ENCODE data around the gene ZBTB5. TPM values are rescaled to one million over a fixed set of nuclear protein-coding genes. Genes with fewer than 3 reads are reported as not detected.

ZBTB5 gene
- total and polyA plus RNA-seq, 2 of the 4 experiments (the other 2 are of a cell fraction): 6.3 to 9.1 TPM

- Histone ChIP-seq H3K56ac (ENCODE audit: extremely low read depth, insufficient read depth, low read length) (no peak overlapping the region), H3K4me3 (ENCODE audit: insufficient read depth, low read depth, low read length) (no peak overlapping the region), H3K14ac (replicated peaks; ENCODE audit: low read depth, low read length) (no peak overlapping the region), H2AFZ (replicated peaks; ENCODE audit: low read length, poor library complexity) (no peak overlapping the region), H4K20me1 (ENCODE audit: insufficient read depth, low read length) (0 out of 2 replicates have a peak, but pooled peaks cover 3% of the 10 kb centered on the region), H3K4me1 (ENCODE audit: control insufficient read depth, insufficient read depth, low read length) (no peaks in the 10 kb centered on the region), H3K9ac (ENCODE audit: low read depth, low read length) (no peak overlapping the region), H2BK5ac (ENCODE audit: low read depth, low read length, poor library complexity, severe bottlenecking) (no peak overlapping the region), H2BK20ac (ENCODE audit: low read depth, low read length) (no peak overlapping the region), H4K5ac (ENCODE audit: low read depth, low read length) (no peak overlapping the region), H3K27ac (ENCODE audit: insufficient read depth, low read length) (no peak overlapping the region), H3K4me2 (ENCODE audit: low read depth, low read length) (no peak overlapping the region), H4K8ac (ENCODE audit: low read depth in 2 of 2, low read length in 2 of 2) (no peak overlapping the region), H3K18ac (ENCODE audit: low read depth, low read length) (no peak overlapping the region), H2BK15ac (ENCODE audit: low read depth, low read length) (no peak overlapping the region), H3K27me3 (ENCODE audit: control insufficient read depth, insufficient read depth, low read length) (no peaks in the 10 kb centered on the region), H2AK5ac (ENCODE audit: low read depth, low read length) (no peak overlapping the region), H3K79me1 (ENCODE audit: low read depth in 1 of 2, low read length in 2 of 2) (no peaks in the 10 kb centered on the region; a peak in 1 of 4 replicates), H3K9me1 (ENCODE audit: insufficient read depth, low read length) (peaks cover 6% of the 10 kb centered on the region; the same call in 1 of the 2 replicates), H2AK9ac (replicated peaks; ENCODE audit: low read depth, low read length, poor library complexity) (no peak overlapping the region), H3K9me3 (ENCODE audit: control insufficient read depth, insufficient read depth, low read length) (no peaks in the 10 kb centered on the region), H3K23ac (ENCODE audit: low read depth, low read length) (no peak overlapping the region), H2BK120ac (ENCODE audit: low read depth, low read length) (no peak overlapping the region), H3K4ac (ENCODE audit: low read depth, low read length) (no peak overlapping the region), H4K91ac (ENCODE audit: insufficient read depth, low read depth, low read length) (no peak overlapping the region), H3K36me3 (ENCODE audit: control insufficient read depth, insufficient read depth, low read length) (peaks cover 22% of the 10 kb centered on the region)
- TF ChIP-seq RCOR1 (IDR thresholded peaks at IDR 0.05; ENCODE audit: insufficient replicate concordance, low read length) (no peak), FOS (IDR thresholded peaks at IDR 0.05; ENCODE audit: low read depth, low read length) (no peak), POLR2A (IDR thresholded peaks at IDR 0.05; ENCODE audit: low read depth, low read length) (no peak), MAZ (IDR thresholded peaks at IDR 0.05; ENCODE audit: borderline replicate concordance, low read depth, low read length) (no peak), CHD1 (IDR thresholded peaks at IDR 0.05; ENCODE audit: low read depth, low read length) (no peak), MXI1 (IDR thresholded peaks at IDR 0.05; ENCODE audit: borderline replicate concordance, low read depth, low read length) (no peak), CEBPB (IDR thresholded peaks at IDR 0.05; ENCODE audit: low read depth, low read length) (no peak), RFX5 (IDR thresholded peaks at IDR 0.05; ENCODE audit: low read depth, low read length) (no peak), NFE2L2 (IDR thresholded peaks at IDR 0.05; ENCODE audit: low read depth, low read length) (no peak)
- dilution Hi-C loops (cut with HindIII; ENCODE audit: low sequenced_read_pairs, unreplicated experiment): no loop called here
- BruUV-seq (replicated peaks): no TSS peak
- no peak for DNase-seq
- in situ Hi-C loops (cut with MboI; ENCODE audit: low sequenced_read_pairs): no loop called here
- 100% methylated on average over 1 of the region's 3 CpGs; no CpG with 5 or more reads in 1 of the 2 experiments for WGBS, 2 experiments (ENCODE audit: extremely low coverage in 2 of 2, insufficient read length in 1 of 2)
- ChIA-PET POLR2A (ENCODE audit: unreplicated experiment) (interaction anchor here (0.6 kb wide), 1 partner anchor 16 kb away, joined by 3 read pairs; no protein-coding TSS in a partner anchor), CTCF (no interaction called here)
- intact Hi-C loops (cut with micrococcal nuclease): no loop called here
- no peak for ATAC-seq (ENCODE audit: low read depth)
Observed at GRCh38 chr9:37508834-37509206, 43.6 kb upstream of the ZBTB5 start.

Measured in IMR-90 (cell line).